ENCODE results near the gene UBE2G2. TPM values are rescaled to one million over a fixed set of nuclear protein-coding genes. Genes with fewer than 3 reads are reported as not detected.

UBE2G2 gene
- total RNA-seq, 1 donor from 2014 or later, result 78.2 TPM

GRCh38 chr21:44766818-44767354 is 34.7 kb downstream of the UBE2G2 start:
- H3K36me3 ChIP-seq, result peaks cover 34% of the 10 kb centered on the region
- no peaks in the 10 kb centered on the region for H3K27me3 ChIP-seq (ENCODE audit: low read depth)
- H3K9me3 ChIP-seq (replicated peaks), result no peaks in the 10 kb centered on the region
- H3K4me3 ChIP-seq, result no peak overlapping the region
- no peak overlapping the region for H3K27ac ChIP-seq (replicated peaks)
- peaks cover 9% of the 10 kb centered on the region for H3K4me1 ChIP-seq
- DNase-seq, result no peak
- TF ChIP-seq, protein P1, sequence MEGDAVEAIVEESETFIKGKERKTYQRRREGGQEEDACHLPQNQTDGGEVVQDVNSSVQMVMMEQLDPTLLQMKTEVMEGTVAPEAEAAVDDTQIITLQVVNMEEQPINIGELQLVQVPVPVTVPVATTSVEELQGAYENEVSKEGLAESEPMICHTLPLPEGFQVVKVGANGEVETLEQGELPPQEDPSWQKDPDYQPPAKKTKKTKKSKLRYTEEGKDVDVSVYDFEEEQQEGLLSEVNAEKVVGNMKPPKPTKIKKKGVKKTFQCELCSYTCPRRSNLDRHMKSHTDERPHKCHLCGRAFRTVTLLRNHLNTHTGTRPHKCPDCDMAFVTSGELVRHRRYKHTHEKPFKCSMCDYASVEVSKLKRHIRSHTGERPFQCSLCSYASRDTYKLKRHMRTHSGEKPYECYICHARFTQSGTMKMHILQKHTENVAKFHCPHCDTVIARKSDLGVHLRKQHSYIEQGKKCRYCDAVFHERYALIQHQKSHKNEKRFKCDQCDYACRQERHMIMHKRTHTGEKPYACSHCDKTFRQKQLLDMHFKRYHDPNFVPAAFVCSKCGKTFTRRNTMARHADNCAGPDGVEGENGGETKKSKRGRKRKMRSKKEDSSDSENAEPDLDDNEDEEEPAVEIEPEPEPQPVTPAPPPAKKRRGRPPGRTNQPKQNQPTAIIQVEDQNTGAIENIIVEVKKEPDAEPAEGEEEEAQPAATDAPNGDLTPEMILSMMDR (IDR thresholded peaks at IDR 0.05; ENCODE audit: borderline replicate concordance), result no peak
- intact Hi-C loops (cut with micrococcal nuclease), result no loop called here

DNA sequence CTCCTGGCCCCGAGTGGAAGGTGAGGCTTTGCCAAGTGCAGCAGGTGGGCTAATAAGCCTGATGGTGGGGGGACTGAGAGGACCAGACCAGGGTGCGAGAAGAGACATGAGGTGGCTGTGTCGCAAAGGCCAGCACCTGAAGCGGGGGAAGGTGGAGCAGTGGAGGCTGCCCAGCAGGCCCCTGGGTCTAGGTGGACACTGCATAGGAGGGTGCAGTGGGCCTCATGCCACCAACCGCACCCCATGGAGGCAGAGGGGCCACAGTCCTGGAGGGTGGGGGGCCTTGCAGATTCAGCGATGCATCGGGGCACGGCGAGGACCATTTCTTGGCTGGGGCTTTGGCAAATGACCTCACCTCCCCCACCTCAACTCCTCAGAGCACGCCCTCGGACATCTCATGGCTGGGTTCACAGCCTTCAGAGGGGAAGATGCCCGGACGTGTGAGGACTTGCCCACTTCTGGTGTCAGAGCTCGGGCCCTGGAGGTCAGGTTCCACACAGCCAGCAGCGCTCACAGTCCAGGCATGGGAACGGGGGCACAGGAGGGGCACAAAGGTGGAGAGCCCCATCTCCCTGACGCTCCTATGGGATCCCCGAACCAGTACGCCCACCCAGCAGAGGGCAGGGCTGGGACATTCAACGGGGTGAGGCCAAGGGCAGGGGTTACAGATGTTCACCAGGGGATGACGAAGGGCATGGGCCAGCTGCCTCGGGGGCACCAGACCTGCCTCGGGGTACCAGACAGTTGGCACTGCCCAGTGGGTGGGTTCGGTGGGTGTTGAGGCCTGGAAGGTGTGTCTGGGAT is 35.4 kb downstream of the UBE2G2 start:
- no peak overlapping the region for H3K27ac ChIP-seq (replicated peaks)
- H3K4me1 ChIP-seq, result peaks cover 9% of the 10 kb centered on the region
- H3K27me3 ChIP-seq (ENCODE audit: low read depth), result no peaks in the 10 kb centered on the region
- intact Hi-C loops (cut with micrococcal nuclease), result no loop called here
- no peak overlapping the region for H3K4me3 ChIP-seq
- DNase-seq, result no peak
- H3K9me3 ChIP-seq (replicated peaks), result no peaks in the 10 kb centered on the region
- TF ChIP-seq, protein P1 (IDR thresholded peaks at IDR 0.05; ENCODE audit: borderline replicate concordance), result no peak
- peaks cover 27% of the 10 kb centered on the region for H3K36me3 ChIP-seq

DNA sequence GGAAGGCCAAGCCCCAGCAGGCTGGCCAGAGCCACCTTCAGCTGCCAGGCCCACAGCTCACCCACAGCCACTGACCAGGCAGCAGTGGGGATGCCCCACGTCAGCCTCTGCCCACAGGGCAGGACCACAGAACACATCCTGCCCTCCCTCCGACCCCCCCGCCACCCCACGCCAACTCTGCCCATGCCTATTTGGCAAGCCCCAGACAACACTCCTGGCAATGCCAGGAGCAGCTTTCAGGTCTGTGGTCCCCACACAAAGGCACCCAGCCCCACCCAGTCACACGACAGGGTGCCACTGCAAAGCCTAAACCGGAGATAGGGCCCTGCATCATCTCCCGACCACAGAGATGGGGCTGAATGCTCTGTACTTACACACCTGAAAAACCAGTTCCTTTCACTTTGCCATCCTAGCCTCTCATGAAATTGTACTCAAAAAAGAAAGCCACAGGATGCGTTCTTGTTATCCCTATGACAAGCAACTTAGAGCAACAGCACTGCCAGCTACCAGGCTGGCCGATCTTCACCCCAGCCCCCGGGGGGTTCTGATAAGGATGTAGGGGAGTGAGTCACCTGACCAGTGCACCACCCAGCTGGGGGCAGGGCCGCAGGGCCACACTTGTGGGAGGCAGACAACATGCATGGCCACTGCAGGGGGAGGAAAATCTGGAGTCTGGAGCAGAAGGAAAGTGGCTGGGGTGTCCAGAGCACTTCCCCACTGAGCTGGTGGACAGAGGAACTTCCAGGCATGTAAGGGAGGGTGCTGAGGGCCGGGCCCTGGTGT is 36.2 kb downstream of the UBE2G2 start:
- intact Hi-C loops (cut with micrococcal nuclease), result no loop called here
- H3K4me3 ChIP-seq, result no peak overlapping the region
- no peak for DNase-seq

GRCh38 chr21:44764319-44765230 is 37.0 kb downstream of the UBE2G2 start:
- Histone ChIP-seq H3K27me3 (ENCODE audit: low read depth) (no peaks in the 10 kb centered on the region), H3K27ac (replicated peaks) (no peak overlapping the region), H3K36me3 (peaks cover 10% of the 10 kb centered on the region), H3K4me3 (no peak overlapping the region), H3K9me3 (replicated peaks) (no peaks in the 10 kb centered on the region), H3K4me1 (peaks cover 9% of the 10 kb centered on the region)
- no peak for DNase-seq
- intact Hi-C loops (cut with micrococcal nuclease), result no loop called here
- TF ChIP-seq, protein P1 (IDR thresholded peaks at IDR 0.05; ENCODE audit: borderline replicate concordance), result no peak

More for the DNA sequence above, 36.2 kb downstream of the UBE2G2 start:
- Histone ChIP-seq H3K9me3 (replicated peaks) (no peaks in the 10 kb centered on the region), H3K27ac (replicated peaks) (no peak overlapping the region), H3K36me3 (peaks cover 19% of the 10 kb centered on the region), H3K27me3 (ENCODE audit: low read depth) (no peaks in the 10 kb centered on the region), H3K4me1 (peaks cover 9% of the 10 kb centered on the region)
- TF ChIP-seq, protein P1 (IDR thresholded peaks at IDR 0.05; ENCODE audit: borderline replicate concordance), result no peak

Measured in left ventricle myocardium inferior (tissue), 1 donor.